GM23248 (cell line): ENCODE results near the gene COG5.

ENCODE experiments used
- EZH2 ChIP-seq: fragments of 200-600 bp; sonication (generic); IDR thresholded peaks from 2 replicates; pipeline ENCODE4 v1.6.1; 2018; ENCODE audit warnings: antibody characterized with exemption, mild to moderate bottlenecking; ENCODE audit not compliant: insufficient read depth, poor library complexity, severe bottlenecking
- EZH2phosphoT487 ChIP-seq: fragments of 200-600 bp; sonication (generic); IDR thresholded peaks from 2 replicates; pipeline ENCODE4 v1.6.1; 2018; ENCODE audit warnings: antibody characterized with exemption, moderate library complexity, mild to moderate bottlenecking, low read depth; ENCODE audit not compliant: insufficient read depth

DNA sequence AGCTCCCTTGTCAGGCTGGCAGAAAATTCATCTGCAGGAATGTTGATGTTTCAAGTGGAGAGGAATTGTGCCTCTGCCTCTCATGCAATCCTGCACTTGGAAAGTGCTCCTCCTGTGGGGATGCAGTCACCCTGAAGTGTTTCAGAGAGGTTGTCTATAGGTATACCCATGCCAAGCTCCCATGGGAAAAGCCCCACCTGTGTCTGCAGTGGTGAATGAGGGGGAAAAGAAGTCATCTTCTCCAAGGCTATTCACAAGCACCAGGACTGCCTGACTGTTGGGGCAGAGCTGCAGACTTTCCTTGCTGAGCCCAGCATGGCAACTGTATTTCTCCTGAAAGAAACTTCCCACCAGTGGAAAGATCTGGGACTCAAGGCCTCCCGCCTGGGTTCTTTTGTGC is 58.4 kb downstream of the COG5 start:
- TF ChIP-seq EZH2 (no peak), EZH2phosphoT487 (no peak)
